Measurements from ENCODE around the gene GPR89B.
"Not testable (repeated sequence)": the region's sequence is repeated elsewhere in the genome, so short reads cannot be mapped to it uniquely, and the experiment has no call there.

GPR89B gene

GRCh38 chr1:148037850-148038461 is 109.7 kb downstream of the GPR89B start:
- DNase-seq = not testable (repeated sequence)

- DNase-seq = peak; percentile 80
Measured at GRCh38 chr1:148038462-148039333, 110.5 kb downstream of the GPR89B start.
